Muscle of arm (tissue), 14 donors: Measurements from ENCODE around the gene DCTN2. TPM values are rescaled to one million over a fixed set of nuclear protein-coding genes. Genes with fewer than 3 reads are reported as not detected.
"Not testable (repeated sequence)": the region's sequence is repeated elsewhere in the genome, so short reads cannot be mapped to it uniquely, and the experiment has no call there.

Experiments used
- DNase-seq: peaks from one replicate; pipeline ENCODE4 v3.0.0-alpha.2; 2013
- long read RNA-seq, 11 donors: transcript quantifications; one replicate each; lab custom pipeline, GENCODE V29; 2026
- polyA plus RNA-seq, 12 donors: library from polyadenylated mRNA; unstranded; fragments of 120-200 nt; gene quantifications; one replicate each; pipeline ENCODE4 v1.2.1, GENCODE V29; 2013; ENCODE audit not compliant: insufficient read length in 12 of 12

Gene DCTN2
- polyA plus RNA-seq: 100 to 1,000 TPM in 11 of 12 donors, not detected in 1; 142 to 314 (median 155) TPM
- long read RNA-seq, donor 1, transcript DCTN2-209 (14 exons, 2,061 nt): major isoform, 19 of 43 reads
- long read RNA-seq, donor 1, transcript DCTN2-207 (5 exons, 566 nt): minor isoform, 11 of 43 reads
- long read RNA-seq, donor 1, partial matches to known transcripts: 6 of 43 reads
- long read RNA-seq, donor 1, other reads (novel, unspliced or antisense): 6 of 43 reads
- long read RNA-seq, donor 2, transcript DCTN2-209 (14 exons, 2,061 nt): major isoform, 28 of 43 reads
- long read RNA-seq, donor 2, partial matches to known transcripts: 0 of 43 reads
- long read RNA-seq, donor 2, other reads (novel, unspliced or antisense): 11 of 43 reads
- long read RNA-seq, donor 3, transcript DCTN2-209 (14 exons, 2,061 nt): major isoform, 6 of 17 reads
- long read RNA-seq, donor 3, partial matches to known transcripts: 0 of 17 reads
- long read RNA-seq, donor 3, other reads (novel, unspliced or antisense): 10 of 17 reads
- long read RNA-seq, donor 4, transcript DCTN2-209 (14 exons, 2,061 nt): major isoform, 5 of 9 reads
- long read RNA-seq, donor 4, partial matches to known transcripts: 0 of 9 reads
- long read RNA-seq, donor 4, other reads (novel, unspliced or antisense): 0 of 9 reads
- long read RNA-seq, donor 5: 0 reads
- long read RNA-seq, donor 6, transcript DCTN2-207 (5 exons, 566 nt): minor isoform, 5 of 29 reads
- long read RNA-seq, donor 6, transcript DCTN2-209 (14 exons, 2,061 nt): major isoform, 13 of 29 reads
- long read RNA-seq, donor 6, partial matches to known transcripts: 0 of 29 reads
- long read RNA-seq, donor 6, other reads (novel, unspliced or antisense): 10 of 29 reads
- long read RNA-seq, donor 7, transcript DCTN2-209 (14 exons, 2,061 nt): major isoform, 9 of 11 reads
- long read RNA-seq, donor 7, partial matches to known transcripts: 0 of 11 reads
- long read RNA-seq, donor 7, other reads (novel, unspliced or antisense): 0 of 11 reads
- long read RNA-seq, donor 8, transcript DCTN2-209 (14 exons, 2,061 nt): major isoform, 16 of 37 reads
- long read RNA-seq, donor 8, transcript DCTN2-207 (5 exons, 566 nt): minor isoform, 6 of 37 reads
- long read RNA-seq, donor 8, partial matches to known transcripts: 0 of 37 reads
- long read RNA-seq, donor 8, other reads (novel, unspliced or antisense): 14 of 37 reads
- long read RNA-seq, donor 9, transcript DCTN2-209 (14 exons, 2,061 nt): major isoform, 5 of 14 reads
- long read RNA-seq, donor 9, partial matches to known transcripts: 0 of 14 reads
- long read RNA-seq, donor 9, other reads (novel, unspliced or antisense): 5 of 14 reads
- long read RNA-seq, donor 10, transcript DCTN2-209 (14 exons, 2,061 nt): major isoform, 17 of 34 reads
- long read RNA-seq, donor 10, partial matches to known transcripts: 0 of 34 reads
- long read RNA-seq, donor 10, other reads (novel, unspliced or antisense): 16 of 34 reads
- long read RNA-seq, donor 11, transcript DCTN2-209 (14 exons, 2,061 nt): major isoform, 22 of 34 reads
- long read RNA-seq, donor 11, partial matches to known transcripts: 0 of 34 reads
- long read RNA-seq, donor 11, other reads (novel, unspliced or antisense): 7 of 34 reads

DNA sequence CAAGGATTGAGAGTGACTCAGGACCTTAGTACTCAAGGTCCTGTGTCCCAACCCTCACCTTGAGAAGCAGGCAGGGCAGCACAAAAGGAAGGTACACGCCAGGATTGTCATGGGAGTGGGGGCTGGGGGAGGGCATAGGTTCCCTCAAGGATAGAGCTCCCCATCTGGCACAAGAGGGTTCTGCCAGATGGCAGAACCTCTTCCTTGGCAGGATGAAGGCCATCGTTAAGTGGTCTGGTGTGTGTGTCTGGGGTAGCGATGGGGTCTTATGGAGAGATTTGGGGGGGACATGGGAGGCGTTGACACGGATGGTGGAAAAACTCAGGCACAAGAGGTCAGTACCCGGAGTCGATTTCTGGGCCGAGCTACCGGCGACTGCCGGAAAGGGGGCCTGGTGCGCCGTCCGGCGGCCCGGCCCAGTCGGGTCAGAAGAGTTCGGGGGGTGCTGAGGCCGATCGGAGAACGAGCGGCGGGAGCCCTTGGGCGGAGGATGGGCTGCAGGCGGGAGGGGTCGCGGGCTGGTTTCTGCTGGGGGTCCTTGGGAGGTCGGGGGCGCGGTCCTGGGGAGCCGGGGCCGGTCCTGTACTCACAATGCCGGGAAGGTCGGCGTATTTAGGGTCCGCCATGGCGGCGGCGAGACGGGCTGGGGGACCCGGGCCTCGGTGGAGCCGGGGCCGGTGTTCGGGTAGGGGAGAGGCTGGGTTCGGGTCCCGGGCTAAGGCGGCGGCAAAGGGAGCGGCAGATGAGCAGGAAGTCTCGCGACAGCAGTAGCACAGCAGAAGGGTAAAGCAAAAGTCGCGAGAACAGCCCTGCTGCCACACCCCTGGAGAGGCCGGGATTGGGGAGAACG, at the start of gene DCTN2:
DCTN2 (minus strand) TSS at position 755 of the 850 bp plus-strand sequence; CDS start at position 626, 129 bp downstream.
- DNase-seq: peak; percentile 97

DNA sequence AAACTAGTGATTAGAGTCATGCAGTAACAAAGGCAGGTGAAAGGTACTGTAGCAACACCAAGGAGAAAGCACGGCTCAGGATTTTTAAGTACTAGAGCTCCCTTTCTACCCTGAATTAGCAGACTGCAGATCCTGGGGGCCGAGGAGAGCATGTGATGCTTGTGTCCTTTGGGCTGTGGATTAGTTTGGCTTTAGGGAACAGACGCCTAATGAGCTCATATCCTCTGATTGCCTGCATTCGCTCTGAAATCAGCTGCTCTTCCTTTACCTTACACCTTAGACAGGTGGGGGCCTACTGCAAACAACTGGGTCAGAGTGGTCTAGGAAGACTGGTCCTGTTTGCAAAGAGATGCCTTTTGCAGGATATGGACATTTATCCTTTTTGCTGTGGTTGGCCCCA, 46.2 kb upstream of the DCTN2 start:
- no peak for DNase-seq

DNA sequence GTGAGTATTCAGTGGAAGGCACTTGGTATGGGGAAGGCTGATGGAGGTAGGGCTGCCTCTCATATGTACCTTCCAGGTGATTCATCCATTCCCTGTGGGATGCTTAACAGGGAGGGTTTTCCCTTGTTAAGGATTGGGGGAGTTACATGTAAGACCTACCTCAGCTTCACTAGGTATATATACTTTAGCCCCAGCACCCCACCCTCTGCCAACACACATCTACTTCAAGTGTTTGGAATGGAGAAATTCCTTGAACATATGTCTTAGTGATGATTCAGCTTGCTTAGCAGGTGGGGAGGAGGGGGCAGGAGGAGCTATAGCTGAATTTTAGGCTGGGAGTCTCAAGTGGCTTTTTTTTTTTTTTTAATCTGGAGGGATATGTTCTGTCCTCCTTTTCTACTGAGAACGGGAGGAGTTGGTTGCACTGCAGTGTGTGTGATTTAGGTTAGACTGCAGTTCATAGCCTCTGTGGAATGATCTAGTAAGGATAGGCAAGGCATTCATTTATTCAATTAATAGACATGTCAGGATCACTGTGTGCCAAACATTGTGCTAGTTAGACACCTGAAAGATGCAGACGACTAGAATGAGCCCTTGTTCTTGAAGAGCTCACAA, 45.7 kb upstream of the DCTN2 start:
- no peak for DNase-seq

DNA sequence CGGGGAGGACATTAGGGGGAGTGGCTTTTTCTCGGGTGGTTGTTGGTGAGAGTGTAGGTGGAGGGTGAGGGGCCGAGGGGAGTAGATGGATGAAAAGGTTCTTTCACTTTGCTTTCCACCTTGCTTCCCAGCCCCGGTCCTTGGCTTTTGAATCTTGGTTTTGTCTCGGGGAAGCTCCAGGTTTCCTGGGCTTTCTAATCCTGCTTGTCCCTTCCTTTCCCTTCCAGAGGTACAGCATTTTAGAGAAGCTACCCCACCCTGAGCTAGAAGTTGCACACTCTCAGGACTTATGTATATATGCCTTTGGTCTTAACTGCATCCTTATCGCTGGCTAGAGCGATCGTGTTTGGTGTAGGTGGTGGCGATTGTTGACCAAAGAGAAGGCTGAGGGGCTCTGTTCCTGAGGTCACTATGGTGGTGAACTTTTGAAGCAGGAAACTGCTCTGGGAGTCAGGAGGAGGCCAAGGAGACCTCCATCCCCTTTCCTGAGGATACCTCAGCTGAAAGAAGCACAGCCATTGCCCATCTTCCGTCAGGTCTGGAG, 44.9 kb upstream of the DCTN2 start:
- DNase-seq: no peak

DNA sequence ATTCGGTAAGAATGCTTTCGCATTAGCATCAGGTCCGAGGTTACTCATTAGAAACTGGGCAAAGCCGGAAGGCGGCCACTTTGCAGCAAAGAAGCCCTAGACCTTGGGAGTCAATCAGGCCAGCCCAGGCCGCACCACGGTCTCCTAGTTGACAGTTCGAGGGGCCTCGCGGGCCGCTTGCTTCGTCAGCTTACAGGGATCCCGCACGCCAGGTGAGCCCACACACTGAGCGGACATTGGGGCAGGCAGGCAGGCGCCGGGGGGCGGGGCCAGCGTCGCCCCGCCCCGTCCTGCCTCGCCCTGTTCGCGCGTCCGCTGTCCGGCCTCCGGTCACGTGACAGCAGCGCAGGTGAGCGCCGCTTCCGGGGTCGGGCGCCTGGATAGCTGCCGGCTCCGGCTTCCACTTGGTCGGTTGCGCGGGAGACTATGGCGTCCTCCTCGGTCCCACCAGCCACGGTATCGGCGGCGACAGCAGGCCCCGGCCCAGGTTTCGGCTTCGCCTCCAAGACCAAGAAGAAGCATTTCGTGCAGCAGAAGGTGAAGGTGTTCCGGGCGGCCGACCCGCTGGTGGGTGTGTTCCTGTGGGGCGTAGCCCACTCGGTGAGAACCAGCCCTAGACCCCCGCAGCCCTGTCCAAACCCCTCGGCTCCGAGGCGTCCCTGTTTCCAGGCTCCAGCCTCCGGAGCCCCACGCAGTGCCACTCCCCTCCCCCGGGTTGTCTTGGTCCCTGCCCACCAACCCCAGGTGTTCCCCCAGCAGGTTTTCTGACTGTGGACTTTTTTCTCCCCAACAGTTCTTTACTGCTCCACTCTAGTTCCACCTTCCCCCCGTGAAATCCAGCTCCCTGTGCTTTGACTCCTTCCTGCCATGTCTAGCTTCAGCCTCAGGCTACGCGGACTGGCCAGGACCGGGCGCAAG, 44.1 kb upstream of the DCTN2 start, which contains the start of gene PIP4K2C:
PIP4K2C (plus strand) TSS at position 329 of the 918 bp plus-strand sequence; CDS start at position 427, 98 bp downstream.
- peak; percentile 52 for DNase-seq

GRCh38 chr12:57590479-57590863, 43.5 kb upstream of the DCTN2 start:
- no peak for DNase-seq

DNA sequence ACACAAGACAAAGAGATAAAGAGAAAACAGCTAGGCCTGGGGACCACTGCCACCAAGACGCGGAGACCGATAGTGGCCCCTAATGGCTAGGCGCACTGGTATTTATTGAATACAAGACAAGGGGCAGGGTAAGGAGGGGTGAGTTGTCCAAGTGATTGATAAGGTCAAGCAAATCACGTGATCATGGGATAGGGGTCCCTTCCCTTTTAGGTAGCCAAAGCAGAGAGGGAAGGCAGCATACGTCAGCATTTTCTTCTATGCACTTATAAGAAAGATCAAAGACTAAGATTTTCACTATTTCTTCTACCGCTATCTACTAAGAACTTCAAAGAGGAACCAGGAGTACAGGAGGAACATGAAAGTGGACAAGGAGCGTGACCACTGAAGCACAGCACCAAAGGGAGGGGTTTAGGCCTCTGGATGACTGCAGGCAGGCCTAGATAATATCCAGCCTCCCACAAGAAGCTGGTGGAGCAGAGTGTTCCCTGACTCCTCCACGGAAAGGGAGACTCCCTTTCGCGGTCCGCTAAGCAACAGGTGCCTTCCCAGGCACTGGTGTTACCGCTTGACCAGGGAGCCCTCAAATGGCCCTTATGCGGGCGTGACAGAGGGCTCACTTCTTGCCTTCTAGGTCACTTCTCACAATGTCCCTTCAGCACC, 42.1 kb upstream of the DCTN2 start:
- DNase-seq: not testable (repeated sequence)

GRCh38 chr12:57586832-57587429, 39.9 kb upstream of the DCTN2 start:
- no peak for DNase-seq

GRCh38 chr12:57586128-57586527, 39.1 kb upstream of the DCTN2 start:
- no peak for DNase-seq

- DNase-seq: no peak
Measured at GRCh38 chr12:57585156-57585555, 38.2 kb upstream of the DCTN2 start.

GRCh38 chr12:57584690-57585089, 37.7 kb upstream of the DCTN2 start:
- DNase-seq: no peak

DNA sequence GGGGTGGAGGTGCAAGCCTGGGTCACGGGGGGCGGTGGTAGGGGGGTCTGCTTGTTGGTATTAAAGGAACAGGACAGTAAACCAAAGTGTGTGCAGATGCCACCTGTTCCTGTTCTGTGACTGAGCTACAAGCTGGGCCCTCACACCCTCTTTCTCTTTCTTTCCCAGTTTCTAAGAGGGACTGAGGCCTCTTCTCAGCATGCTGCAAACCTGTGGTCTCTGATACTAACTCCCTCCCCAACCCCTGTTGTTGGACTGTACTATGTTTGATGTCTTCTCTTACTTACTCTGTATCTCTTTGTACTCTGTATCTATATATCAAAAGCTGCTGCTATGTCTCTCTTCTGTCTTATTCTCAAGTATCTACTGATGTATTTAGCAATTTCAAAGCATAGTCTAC, 37.1 kb upstream of the DCTN2 start:
- DNase-seq: no peak

DNA sequence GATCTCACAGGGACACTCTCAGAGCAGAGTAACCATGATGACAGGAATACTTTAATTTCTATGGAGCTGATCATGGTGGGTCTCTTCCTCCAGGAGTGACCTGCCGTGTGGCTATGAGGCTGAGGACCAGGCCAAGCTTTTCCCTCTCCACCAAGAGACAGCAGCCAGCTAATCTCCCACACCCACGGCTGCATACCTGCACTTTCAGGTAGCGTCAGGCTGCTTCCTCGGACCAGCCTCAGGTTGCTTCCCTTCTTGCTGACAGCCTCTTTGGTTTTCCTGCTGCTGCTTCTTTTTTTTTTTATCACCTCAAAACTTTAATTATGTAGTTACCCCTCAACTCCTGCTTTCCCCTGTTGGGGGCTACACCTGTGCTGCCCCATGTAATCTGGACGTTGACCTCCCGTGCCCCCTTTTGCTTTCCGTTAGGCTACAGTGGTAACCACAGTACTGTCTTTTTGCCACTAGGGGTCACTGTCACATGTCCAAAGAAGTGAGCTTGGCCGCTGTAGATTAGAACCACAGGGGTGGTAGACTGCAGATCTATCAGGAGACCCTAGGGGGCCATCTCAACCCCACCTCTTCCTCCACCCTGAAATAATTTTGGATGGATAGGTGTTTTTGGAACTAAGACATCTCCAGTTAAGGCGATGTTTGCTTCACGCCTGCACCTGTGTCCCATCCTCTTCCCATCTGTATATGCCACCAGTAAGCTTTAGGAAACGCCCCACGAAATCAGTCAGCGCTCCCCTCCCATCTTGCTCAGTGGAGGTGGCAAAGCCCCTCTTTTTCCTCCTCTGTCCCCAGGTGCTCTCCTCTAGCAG, 36.2 kb upstream of the DCTN2 start:
- DNase-seq: peak; percentile 77

DNA sequence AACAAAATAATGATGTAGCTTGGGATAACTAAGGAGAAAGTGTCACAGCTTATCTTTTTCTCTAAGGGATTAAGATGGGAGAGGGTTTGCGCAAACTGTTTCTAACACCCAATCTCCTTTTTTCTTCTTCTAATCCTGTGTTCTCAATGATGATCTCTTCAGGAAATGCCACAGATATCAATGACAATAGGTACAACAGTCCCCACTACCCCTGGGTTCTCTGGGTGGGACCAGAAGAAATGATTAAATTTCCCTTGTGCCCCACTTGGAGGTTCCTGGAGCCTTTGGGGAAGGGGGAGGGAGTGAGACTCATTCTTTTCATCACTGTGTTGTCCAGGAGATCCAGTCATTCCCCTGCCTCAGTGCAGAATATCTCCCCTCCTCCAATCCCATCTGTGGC, 35.4 kb upstream of the DCTN2 start:
- DNase-seq: no peak

- DNase-seq: no peak
Measured at GRCh38 chr12:57581802-57582201, 34.8 kb upstream of the DCTN2 start.

- no peak for DNase-seq
Measured at GRCh38 chr12:57580466-57580795, 33.4 kb upstream of the DCTN2 start.
